Nephron progenitor cell (in vitro differentiated cells): ENCODE results near the gene GTPBP4.

Experiments
- DNase-seq: peaks from one replicate; pipeline ENCODE4 v3.0.0; 2021
- H3K27ac Mint-ChIP-seq: 2 replicates; pipeline ENCODE4 v1.8.0; 2021; ENCODE audit warnings: mild to moderate bottlenecking, moderate library complexity, mixed read lengths
- H3K27me3 Mint-ChIP-seq: 2 replicates; pipeline ENCODE4 v1.8.0; 2021; ENCODE audit warnings: mild to moderate bottlenecking, low read depth, mixed read lengths; ENCODE audit not compliant: poor library complexity
- H3K36me3 Mint-ChIP-seq: 2 replicates; pipeline ENCODE4 v1.8.0; 2021; ENCODE audit warnings: low read depth, mixed read lengths
- H3K4me1 Mint-ChIP-seq: 2 replicates; pipeline ENCODE4 v1.8.0; 2021; ENCODE audit warnings: mixed read lengths
- H3K4me3 Mint-ChIP-seq: 2 replicates; pipeline ENCODE4 v1.8.0; 2021; ENCODE audit warnings: mild to moderate bottlenecking, moderate library complexity, mixed read lengths
- H3K9me3 Mint-ChIP-seq: 2 replicates; pipeline ENCODE4 v1.8.0; 2021; ENCODE audit warnings: mild to moderate bottlenecking, moderate library complexity, mixed read lengths
- CTCF ChIP-seq: fragments of 200-600 bp; sonication (generic); IDR thresholded peaks from 2 replicates; pipeline ENCODE4 v1.5.0; 2021; ENCODE audit warnings: antibody characterized with exemption

Gene GTPBP4

GRCh38 chr10:947051-947450, 41.2 kb upstream of the GTPBP4 start:
- Mint-ChIP-seq H3K27ac (no peak overlapping the region), H3K27me3 (peaks cover 68% of the 10 kb centered on the region), H3K9me3 (no peaks in the 10 kb centered on the region)

GRCh38 chr10:947881-948280, 40.4 kb upstream of the GTPBP4 start:
- no peak overlapping the region for H3K4me3 Mint-ChIP-seq
- no peaks in the 10 kb centered on the region for H3K9me3 Mint-ChIP-seq
- no peak for TF ChIP-seq CTCF
- no peak for DNase-seq
- no peaks in the 10 kb centered on the region for H3K4me1 Mint-ChIP-seq
- no peaks in the 10 kb centered on the region for H3K36me3 Mint-ChIP-seq
- peaks cover 68% of the 10 kb centered on the region for H3K27me3 Mint-ChIP-seq
- no peak overlapping the region for H3K27ac Mint-ChIP-seq

More at GRCh38 chr10:947051-947450, 41.2 kb upstream of the GTPBP4 start:
- no peaks in the 10 kb centered on the region for H3K36me3 Mint-ChIP-seq
- H3K4me1 Mint-ChIP-seq = no peaks in the 10 kb centered on the region
- no peak for TF ChIP-seq CTCF
- no peak for DNase-seq
- H3K4me3 Mint-ChIP-seq = no peak overlapping the region

GRCh38 chr10:948347-948746, 39.9 kb upstream of the GTPBP4 start:
- Mint-ChIP-seq H3K36me3 (no peaks in the 10 kb centered on the region), H3K4me3 (no peak overlapping the region), H3K27me3 (peaks cover 67% of the 10 kb centered on the region), H3K27ac (no peak overlapping the region), H3K9me3 (no peaks in the 10 kb centered on the region), H3K4me1 (no peaks in the 10 kb centered on the region)
- DNase-seq = no peak
- TF ChIP-seq CTCF = no peak

GRCh38 chr10:949446-949845, 38.8 kb upstream of the GTPBP4 start:
- peak overlapping the region; percentile 68 for H3K27ac Mint-ChIP-seq
- H3K36me3 Mint-ChIP-seq = no peaks in the 10 kb centered on the region
- no peak for DNase-seq

GRCh38 chr10:953836-954235, 34.4 kb upstream of the GTPBP4 start:
- peaks cover 5% of the 10 kb centered on the region for H3K4me1 Mint-ChIP-seq
- peaks cover 3% of the 10 kb centered on the region for H3K9me3 Mint-ChIP-seq
- no peak overlapping the region for H3K4me3 Mint-ChIP-seq
- H3K27ac Mint-ChIP-seq = no peak overlapping the region
- TF ChIP-seq CTCF = no peak
- H3K27me3 Mint-ChIP-seq = peaks cover 79% of the 10 kb centered on the region
- no peak for DNase-seq
- H3K36me3 Mint-ChIP-seq = no peaks in the 10 kb centered on the region

More at GRCh38 chr10:949446-949845, 38.8 kb upstream of the GTPBP4 start:
- TF ChIP-seq CTCF = no peak
- Mint-ChIP-seq H3K27me3 (peaks cover 67% of the 10 kb centered on the region), H3K4me1 (no peaks in the 10 kb centered on the region), H3K4me3 (no peak overlapping the region), H3K9me3 (no peaks in the 10 kb centered on the region)

- H3K27me3 Mint-ChIP-seq = peaks cover 75% of the 10 kb centered on the region
- H3K4me1 Mint-ChIP-seq = peaks cover 5% of the 10 kb centered on the region
- no peak overlapping the region for H3K27ac Mint-ChIP-seq
- no peak overlapping the region for H3K4me3 Mint-ChIP-seq
- H3K36me3 Mint-ChIP-seq = no peaks in the 10 kb centered on the region
- TF ChIP-seq CTCF = no peak
- peaks cover 6% of the 10 kb centered on the region for H3K9me3 Mint-ChIP-seq
- DNase-seq = no peak
Observed at GRCh38 chr10:954396-954795, 33.8 kb upstream of the GTPBP4 start.
